CD4-positive, alpha-beta T cell treated with Interleukin-6 at 100 ng/mL for 8 hours (primary cell): Measurements from ENCODE around the gene APLNR.

Source experiments
- DNase-seq: peaks from one replicate; pipeline ENCODE4 v3.0.0-alpha.2; 2020; ENCODE audit warnings: mixed read lengths, low spot score

Gene APLNR

GRCh38 chr11:57217053-57217452, 20.0 kb downstream of the APLNR start:
- DNase-seq, result no peak

DNA sequence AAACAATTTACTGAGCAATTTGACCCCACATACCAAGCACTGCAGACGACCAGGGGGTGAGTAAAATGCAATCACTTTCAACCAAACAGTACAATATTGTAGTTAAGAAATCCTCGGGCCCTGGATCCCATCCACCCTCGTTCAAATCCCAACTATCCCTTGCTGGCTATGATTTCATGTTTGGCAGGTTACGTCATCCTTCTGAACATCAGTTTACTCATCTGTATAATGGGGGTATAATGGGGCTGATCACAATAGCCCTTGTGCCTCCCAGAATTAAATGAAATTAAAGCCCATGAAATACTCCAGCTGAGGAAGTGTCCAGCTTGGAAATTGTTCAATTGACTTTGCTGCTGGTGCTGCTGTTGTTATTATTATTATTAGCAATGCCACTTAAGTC, 20.6 kb downstream of the APLNR start:
- DNase-seq, result no peak

DNA sequence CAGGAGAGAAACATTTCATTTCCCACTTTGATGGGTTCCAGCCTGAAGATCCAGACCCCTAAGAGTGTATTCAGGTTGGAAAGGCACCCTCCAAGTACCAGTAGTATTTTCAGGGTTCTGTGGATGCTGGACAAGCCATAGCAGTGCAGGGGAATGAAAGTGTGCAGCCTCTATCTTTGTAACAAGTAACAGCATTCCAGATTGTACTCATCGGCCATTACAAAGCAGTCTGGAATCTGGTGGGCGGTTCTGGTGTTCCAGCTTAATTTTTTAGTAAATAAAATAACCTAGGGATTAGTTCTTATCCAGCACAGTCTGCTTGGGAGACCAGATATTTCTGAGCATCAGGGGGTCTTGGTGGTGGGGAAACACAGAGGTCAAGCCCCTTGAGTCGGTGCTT, 22.6 kb downstream of the APLNR start:
- no peak for DNase-seq

GRCh38 chr11:57214098-57214417, 23.0 kb downstream of the APLNR start:
- DNase-seq, result no peak

DNA sequence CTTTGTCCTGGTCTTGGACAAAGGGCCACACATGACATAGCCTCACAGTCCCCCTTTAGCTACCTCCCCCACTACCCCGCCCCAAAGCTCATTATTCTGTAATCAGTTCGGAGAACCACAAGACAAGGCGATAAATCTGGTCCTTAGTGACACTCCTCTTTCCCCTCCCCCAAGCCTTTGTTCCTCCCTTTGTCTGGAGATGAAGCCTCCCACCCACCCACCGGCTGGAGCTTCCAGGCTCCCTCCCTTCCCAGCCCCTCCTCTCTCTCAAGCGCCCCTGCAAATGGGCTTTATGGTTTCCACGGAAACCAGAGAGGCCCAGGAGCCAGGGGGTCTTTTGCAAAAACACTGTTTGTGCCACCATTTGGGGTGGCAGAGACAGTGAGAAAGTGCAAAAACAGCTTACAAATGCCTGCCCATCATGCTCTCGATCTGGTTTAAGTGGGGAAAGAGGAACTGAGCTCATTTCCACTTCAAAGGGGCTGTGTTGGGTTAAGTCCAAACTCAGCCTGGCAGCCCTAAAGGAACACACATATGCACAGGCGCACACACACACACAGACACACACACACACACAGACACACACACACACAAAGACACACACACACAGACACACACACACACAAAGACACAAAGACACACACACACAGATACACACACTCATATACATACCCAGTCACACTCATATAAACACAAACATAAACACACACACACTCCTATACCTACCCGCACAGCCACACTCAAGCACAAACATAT, 23.5 kb downstream of the APLNR start:
- no peak for DNase-seq

- DNase-seq, result no peak
These were observed 26.3 kb downstream of the APLNR start for GRCh38 chr11:57210781-57211180.

GRCh38 chr11:57207168-57207567, 29.9 kb downstream of the APLNR start:
- DNase-seq, result no peak

GRCh38 chr11:57205041-57205641, 31.9 kb downstream of the APLNR start:
- no peak for DNase-seq

- no peak for DNase-seq
These were observed 33.1 kb downstream of the APLNR start for GRCh38 chr11:57203882-57204480.

DNA sequence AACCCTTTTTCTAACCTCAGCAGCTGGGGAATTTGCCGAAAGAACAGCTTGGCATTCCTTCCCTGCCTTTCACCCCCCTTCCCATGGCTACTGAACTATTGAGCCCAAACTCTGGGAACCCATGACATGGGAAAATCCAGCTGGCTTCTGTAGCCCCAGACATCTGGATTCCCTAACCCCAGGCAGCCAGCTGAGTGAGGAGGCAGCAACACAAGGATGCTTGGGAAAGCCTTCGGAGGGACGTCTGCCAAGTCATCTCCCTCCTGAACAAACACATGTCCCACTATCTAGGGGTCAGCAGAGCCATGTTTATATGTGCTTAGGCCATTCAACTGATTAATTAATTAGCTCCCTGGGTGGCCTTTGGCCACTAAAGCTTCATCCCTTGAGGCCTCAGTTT, 33.7 kb downstream of the APLNR start:
- DNase-seq, result no peak

DNA sequence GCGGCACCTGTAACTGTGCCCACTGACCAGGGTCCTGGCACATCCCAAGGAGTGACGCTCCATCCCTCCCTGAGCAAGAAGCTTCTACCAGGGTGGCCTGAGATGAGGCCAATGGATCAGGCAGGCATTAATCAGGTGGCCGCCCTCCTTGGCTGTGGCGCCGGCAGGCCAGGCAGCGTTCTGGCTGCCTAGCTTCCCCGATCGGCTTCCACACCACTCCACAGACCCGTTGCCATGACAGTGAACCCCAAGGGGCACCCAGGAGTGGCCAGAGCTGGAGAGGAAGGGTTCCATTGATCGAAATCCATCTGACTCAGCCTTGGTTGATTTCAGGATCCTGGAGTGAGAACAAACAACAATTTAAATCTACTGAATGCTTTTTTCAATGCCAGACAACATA, 34.8 kb downstream of the APLNR start:
- no peak for DNase-seq

GRCh38 chr11:57200917-57201316, 36.1 kb downstream of the APLNR start:
- DNase-seq, result no peak

DNA sequence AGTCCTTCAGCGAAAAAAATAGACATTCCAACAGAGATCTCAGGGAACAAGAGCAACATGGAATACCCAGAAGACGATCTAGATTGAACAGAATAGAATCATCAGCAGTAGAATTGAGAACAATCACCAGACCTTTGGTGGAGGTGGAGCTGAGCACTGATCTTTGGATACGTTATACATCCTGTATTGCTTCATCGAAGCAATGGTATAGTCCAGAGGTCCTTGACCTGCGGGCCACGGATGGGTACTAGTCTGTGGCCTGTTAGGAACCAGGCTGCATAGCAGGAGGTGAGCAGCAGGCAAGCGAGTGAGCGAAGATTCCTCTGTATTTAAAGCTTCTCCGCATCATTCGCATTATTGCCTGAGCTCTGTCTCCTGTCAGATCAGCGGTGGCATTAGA, 37.7 kb downstream of the APLNR start:
- DNase-seq, result no peak

GRCh38 chr11:57197762-57198161, 39.3 kb downstream of the APLNR start:
- no peak for DNase-seq

DNA sequence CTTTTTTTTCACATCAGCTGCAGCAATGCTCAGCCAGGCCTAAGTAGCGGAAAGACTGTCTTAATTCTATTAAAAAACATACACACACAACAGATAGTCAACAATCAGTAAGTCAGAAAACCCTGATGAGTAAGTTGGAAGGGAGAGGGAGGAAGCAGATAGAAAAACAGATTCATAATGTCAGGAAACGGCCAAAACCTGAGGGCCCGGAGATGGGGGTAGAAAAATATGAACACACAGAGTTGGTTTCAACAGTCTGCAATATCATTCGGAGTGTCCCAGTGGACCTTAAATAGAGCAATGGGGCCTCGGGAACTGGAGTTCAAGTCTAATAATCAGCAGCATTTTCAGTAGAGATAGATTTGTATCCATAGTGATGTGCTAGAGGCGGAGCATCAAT, 40.5 kb downstream of the APLNR start:
- no peak for DNase-seq

DNA sequence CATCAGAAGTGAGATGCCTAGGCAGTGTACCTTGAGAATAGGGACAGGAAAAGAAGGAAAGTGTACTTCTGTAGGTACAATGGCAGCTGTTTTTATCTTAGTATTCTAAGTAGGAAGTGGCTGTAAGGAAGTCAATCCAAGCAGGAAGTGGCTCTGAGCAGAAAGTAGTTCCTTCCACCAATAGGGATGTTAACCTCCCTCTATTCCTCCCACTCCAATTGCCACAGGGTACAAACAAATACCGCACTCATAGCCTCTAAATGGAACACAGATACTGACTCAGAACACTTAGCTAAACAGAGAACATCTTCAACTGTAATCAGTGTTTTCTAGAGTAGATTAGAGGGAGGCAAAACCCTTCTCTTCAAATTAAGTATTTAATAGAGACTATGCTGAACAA, 44.7 kb downstream of the APLNR start:
- no peak for DNase-seq

DNA sequence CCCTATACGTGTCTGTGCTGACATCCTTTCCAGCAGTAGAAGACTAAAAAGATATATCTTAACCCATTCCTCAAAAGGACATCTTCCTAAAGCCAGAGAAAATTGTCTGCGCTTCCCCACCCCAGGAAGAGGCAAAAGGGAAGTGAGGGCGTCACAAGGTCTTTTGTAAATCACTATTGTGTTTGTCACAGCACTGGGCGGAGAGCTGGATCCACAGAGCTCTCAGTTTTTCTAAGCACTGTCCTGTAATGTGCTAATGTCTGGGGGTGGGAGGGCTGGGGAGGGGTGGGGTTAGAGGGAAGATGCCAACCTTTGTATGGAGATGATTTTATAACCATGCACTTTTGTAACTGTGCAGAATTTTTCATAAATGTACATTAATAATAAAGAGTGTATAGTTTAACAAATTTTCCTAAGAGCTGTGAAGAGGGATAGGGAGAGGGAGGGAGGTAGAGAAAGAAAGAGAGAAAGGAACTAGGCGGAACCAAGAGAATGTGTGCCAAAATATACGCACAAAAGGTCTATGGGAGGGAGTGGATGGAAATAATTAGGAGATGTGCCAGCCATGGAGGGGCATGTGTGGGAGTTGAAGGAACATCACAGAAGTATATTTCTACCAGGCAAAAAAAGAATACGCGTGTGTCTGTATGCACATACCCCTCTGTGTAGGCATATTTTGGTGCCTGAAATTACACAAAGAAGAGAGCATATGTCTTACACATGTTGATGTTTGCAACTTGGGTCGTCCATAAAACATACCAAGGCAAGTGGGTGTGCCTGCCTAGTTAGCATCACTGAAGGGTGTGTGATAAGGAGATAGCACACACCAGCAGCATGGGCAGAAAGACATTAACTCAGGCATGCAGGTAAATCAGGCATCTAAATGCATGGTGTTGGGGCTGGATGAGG, 45.5 kb downstream of the APLNR start:
- no peak for DNase-seq

- no peak for DNase-seq
These were observed 46.5 kb downstream of the APLNR start for GRCh38 chr11:57190548-57190947.
